Amniotic epithelial cell (primary cell): ENCODE measurements around the gene PRRT1B.

Source experiments
- DNase-seq: peaks from one replicate; pipeline ENCODE4 v3.0.0-alpha.2; 2010; ENCODE audit warnings: low read depth

The PRRT1B gene

GRCh38 chr9:131580358-131580757 is 35.0 kb downstream of the PRRT1B start:
- DNase-seq = no peak

- no peak for DNase-seq
Observed at GRCh38 chr9:131582056-131582455, 36.7 kb downstream of the PRRT1B start.

GRCh38 chr9:131582466-131583336 is 37.4 kb downstream of the PRRT1B start:
- no peak for DNase-seq

GRCh38 chr9:131583337-131583645 is 38.0 kb downstream of the PRRT1B start:
- no peak for DNase-seq

- DNase-seq = no peak
Observed at GRCh38 chr9:131583836-131584555, 38.7 kb downstream of the PRRT1B start.

- no peak for DNase-seq
Observed at GRCh38 chr9:131584858-131585257, 39.5 kb downstream of the PRRT1B start.

- DNase-seq = peak; percentile 21
Observed at GRCh38 chr9:131585375-131585774, 40.1 kb downstream of the PRRT1B start.

- no peak for DNase-seq
Observed at GRCh38 chr9:131587331-131587730, 42.0 kb downstream of the PRRT1B start.

GRCh38 chr9:131587906-131588305 is 42.6 kb downstream of the PRRT1B start:
- no peak for DNase-seq

- DNase-seq = no peak
Observed at GRCh38 chr9:131588396-131588795, 43.1 kb downstream of the PRRT1B start.

GRCh38 chr9:131589124-131589711 is 43.9 kb downstream of the PRRT1B start:
- no peak for DNase-seq

GRCh38 chr9:131589993-131590392 is 44.7 kb downstream of the PRRT1B start:
- no peak for DNase-seq

GRCh38 chr9:131590449-131590848 is 45.1 kb downstream of the PRRT1B start:
- no peak for DNase-seq

GRCh38 chr9:131590907-131591844 is 45.9 kb downstream of the PRRT1B start:
- peak; percentile 64 for DNase-seq

- DNase-seq = no peak
Observed at GRCh38 chr9:131591845-131592208, 46.5 kb downstream of the PRRT1B start.

- peak; percentile 47 for DNase-seq
Observed at GRCh38 chr9:131593091-131593820, 47.9 kb downstream of the PRRT1B start.

GRCh38 chr9:131593936-131594665 is 48.8 kb downstream of the PRRT1B start:
- no peak for DNase-seq

- DNase-seq = no peak
Observed at GRCh38 chr9:131594906-131595665, 49.8 kb downstream of the PRRT1B start.

GRCh38 chr9:131595696-131596429 is 50.5 kb downstream of the PRRT1B start:
- DNase-seq = no peak
